Lower lobe of right lung (tissue), 2 donors: ENCODE measurements around the gene PCED1A. TPM values are rescaled to one million over a fixed set of nuclear protein-coding genes. Genes with fewer than 3 reads are reported as not detected.
"Not testable (repeated sequence)": the region's sequence is repeated elsewhere in the genome, so short reads cannot be mapped to it uniquely, and the experiment has no call there.

Experiments
- ATAC-seq, 2 donors: fragments of 200-7000 bp; cut with Tn5 transposase; one replicate each; pipeline ENCODE4 v1.9.1; 2020 to 2022; ENCODE audit warnings: mild to moderate bottlenecking in 2 of 2, moderate library complexity in 2 of 2
- DNase-seq: peaks from one replicate; pipeline ENCODE4 v3.0.0-alpha.2; 2020
- H3K27ac ChIP-seq: fragments of 200-600 bp; one replicate; pipeline ENCODE4 v1.8.0; 2022
- H3K27me3 ChIP-seq: fragments of 200-600 bp; one replicate; pipeline ENCODE4 v1.8.0; 2022; ENCODE audit warnings: low read depth
- H3K36me3 ChIP-seq: fragments of 200-600 bp; one replicate; pipeline ENCODE4 v1.8.0; 2022; ENCODE audit warnings: mild to moderate bottlenecking
- H3K4me1 ChIP-seq: fragments of 200-600 bp; one replicate; pipeline ENCODE4 v1.8.0; 2022
- H3K4me3 ChIP-seq: fragments of 200-600 bp; one replicate; pipeline ENCODE4 v1.8.0; 2022; ENCODE audit warnings: mild to moderate bottlenecking
- H3K9me3 ChIP-seq: fragments of 200-600 bp; one replicate; pipeline ENCODE4 v1.8.0; 2022
- intact Hi-C: fragments of 100-400 bp; cut with DNase I; formaldehyde crosslinking; loops from one replicate; pipeline ENCODE4 v1.11.0; 2022
- total RNA-seq: library from RNA; stranded (reverse); fragmentation: NEBNext Ultra II Directional; extraction: Animal tissue kit (Norgen Biotek cat#: 25700); gene quantifications from one replicate; pipeline ENCODE4 v1.2.1, GENCODE V29; 2021
- TF ChIP-seq, protein P1 (sequence below): fragments of 200-600 bp; IDR thresholded peaks from one replicate; pipeline ENCODE4 v1.8.0; 2022; ENCODE audit warnings: antibody characterized with exemption, mild to moderate bottlenecking
- donor health status: DM: no; HTN: yes; CAD: no; lungs with severe emphysema.

Gene PCED1A
- total RNA-seq, 1 donor from 2014 or later: 43.5 TPM

DNA sequence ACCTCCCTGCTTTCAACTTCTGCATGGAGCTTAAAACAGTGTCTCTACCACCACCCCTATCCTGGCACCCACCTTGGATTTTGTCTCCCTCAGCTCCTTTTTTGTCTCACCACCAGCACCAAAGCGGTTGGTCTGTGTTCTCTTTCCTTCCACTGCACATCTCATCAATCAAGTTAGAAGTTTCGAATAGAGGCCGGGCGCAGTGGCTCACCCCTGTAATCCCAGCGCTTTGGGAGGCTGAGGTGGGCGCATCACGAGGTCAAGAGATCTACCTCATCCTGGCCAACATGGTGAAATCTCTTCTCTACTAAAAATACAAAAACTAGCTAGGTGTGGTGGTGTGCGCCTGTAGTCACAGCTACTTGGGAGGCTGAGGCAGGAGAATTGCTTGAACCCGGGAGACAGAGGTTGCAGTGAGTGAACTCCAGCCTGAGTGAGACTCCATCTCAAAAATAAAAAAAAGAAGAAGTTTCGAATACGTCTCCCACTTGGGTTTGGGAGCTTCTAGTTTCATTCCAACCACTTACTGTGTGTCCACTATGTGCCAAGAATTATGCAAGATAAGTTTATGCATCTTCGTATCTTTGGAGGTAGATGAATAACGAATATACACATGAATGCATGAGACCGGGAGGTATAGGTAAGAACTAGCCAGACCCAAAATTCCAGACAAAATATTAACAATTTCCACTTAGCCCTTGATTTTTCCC is 5.9 kb downstream of the PCED1A start:
- no peaks in the 10 kb centered on the region for H3K9me3 ChIP-seq
- H3K27ac ChIP-seq: no peak overlapping the region
- no peaks in the 10 kb centered on the region for H3K27me3 ChIP-seq
- TF ChIP-seq, protein P1, sequence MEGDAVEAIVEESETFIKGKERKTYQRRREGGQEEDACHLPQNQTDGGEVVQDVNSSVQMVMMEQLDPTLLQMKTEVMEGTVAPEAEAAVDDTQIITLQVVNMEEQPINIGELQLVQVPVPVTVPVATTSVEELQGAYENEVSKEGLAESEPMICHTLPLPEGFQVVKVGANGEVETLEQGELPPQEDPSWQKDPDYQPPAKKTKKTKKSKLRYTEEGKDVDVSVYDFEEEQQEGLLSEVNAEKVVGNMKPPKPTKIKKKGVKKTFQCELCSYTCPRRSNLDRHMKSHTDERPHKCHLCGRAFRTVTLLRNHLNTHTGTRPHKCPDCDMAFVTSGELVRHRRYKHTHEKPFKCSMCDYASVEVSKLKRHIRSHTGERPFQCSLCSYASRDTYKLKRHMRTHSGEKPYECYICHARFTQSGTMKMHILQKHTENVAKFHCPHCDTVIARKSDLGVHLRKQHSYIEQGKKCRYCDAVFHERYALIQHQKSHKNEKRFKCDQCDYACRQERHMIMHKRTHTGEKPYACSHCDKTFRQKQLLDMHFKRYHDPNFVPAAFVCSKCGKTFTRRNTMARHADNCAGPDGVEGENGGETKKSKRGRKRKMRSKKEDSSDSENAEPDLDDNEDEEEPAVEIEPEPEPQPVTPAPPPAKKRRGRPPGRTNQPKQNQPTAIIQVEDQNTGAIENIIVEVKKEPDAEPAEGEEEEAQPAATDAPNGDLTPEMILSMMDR: no peak
- ATAC-seq (no peak), DNase-seq (no peak)
- intact Hi-C loops: no loop called here
- peaks cover under 1% of the 10 kb centered on the region for H3K4me1 ChIP-seq
- peaks cover 16% of the 10 kb centered on the region for H3K36me3 ChIP-seq
- H3K4me3 ChIP-seq: no peak overlapping the region

DNA sequence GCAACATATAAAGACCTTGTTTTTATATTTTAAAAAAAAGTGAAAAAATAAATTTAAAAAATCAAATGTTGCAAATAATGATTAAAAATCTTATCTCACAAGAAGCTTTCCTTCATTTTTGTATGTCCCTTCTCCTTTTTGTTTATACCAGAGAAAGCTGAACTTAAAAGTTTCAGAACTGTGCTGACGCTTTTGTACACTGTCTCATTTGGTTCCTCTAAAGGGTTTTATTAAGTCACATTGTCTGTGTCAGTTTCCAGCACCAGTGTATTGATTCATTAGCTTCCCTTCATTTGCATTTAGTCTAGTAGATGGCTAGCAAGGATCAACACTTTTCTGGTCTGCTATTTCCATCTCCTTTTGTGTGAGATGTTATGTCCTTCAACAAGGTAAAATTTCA is 6.7 kb downstream of the PCED1A start:
- intact Hi-C loops: no loop called here
- DNase-seq (no peak), ATAC-seq (no peak)
- TF ChIP-seq, protein P1: no peak
- H3K27me3 ChIP-seq: no peaks in the 10 kb centered on the region
- H3K4me3 ChIP-seq: no peak overlapping the region
- no peaks in the 10 kb centered on the region for H3K4me1 ChIP-seq
- no peak overlapping the region for H3K27ac ChIP-seq
- peaks cover 16% of the 10 kb centered on the region for H3K36me3 ChIP-seq
- no peaks in the 10 kb centered on the region for H3K9me3 ChIP-seq

DNA sequence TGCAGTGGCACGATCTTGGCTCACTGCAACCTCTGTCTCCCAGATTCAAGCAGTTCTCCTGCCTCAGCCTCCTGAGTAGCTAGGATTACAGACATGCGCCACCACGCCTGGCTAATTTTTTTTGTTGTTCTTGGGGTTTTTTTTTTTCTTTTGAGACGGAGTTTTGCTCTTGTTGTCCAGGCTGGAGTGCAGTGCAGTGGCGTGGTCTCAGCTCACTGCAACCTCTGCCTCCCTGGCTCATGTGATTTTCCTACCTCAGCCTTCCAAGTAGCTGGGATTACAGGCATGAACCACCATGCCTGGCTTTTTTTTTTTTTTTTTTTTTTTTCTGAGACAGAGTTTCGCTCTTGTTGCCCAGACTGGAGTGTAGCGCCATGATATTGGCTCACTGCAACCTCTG is 9.2 kb downstream of the PCED1A start:
- DNase-seq, ATAC-seq, intact Hi-C loops: not testable (repeated sequence)

DNA sequence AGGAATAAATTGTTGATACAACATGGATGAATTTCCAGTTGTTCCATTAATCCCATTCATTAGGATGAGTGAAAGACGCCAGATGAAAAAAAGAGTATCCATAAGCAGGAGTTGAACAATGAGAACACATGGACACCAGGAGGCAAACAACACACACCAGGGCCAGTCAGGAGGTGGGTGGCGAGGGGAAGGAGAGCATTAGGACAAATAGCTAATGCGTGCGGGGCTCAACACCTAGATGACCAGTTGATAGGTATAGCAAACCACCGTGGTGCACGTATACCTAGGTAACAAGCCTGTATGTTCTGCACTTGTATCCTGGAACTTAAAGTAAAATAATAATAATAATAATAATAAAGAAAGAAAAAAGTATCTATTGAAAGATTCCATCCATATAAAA is 11.1 kb downstream of the PCED1A start:
- Histone ChIP-seq H3K4me3 (no peak overlapping the region), H3K27me3 (peaks cover 16% of the 10 kb centered on the region), H3K4me1 (no peaks in the 10 kb centered on the region), H3K36me3 (no peaks in the 10 kb centered on the region), H3K9me3 (no peaks in the 10 kb centered on the region), H3K27ac (no peak overlapping the region)
- DNase-seq: no peak
- intact Hi-C loops: no loop called here
- TF ChIP-seq, protein P1: no peak
- ATAC-seq: no peak

More for the DNA sequence above, 9.2 kb downstream of the PCED1A start:
- H3K27me3 ChIP-seq, H3K9me3 ChIP-seq, H3K27ac ChIP-seq, H3K4me3 ChIP-seq, H3K36me3 ChIP-seq, H3K4me1 ChIP-seq: not testable (repeated sequence)

DNA sequence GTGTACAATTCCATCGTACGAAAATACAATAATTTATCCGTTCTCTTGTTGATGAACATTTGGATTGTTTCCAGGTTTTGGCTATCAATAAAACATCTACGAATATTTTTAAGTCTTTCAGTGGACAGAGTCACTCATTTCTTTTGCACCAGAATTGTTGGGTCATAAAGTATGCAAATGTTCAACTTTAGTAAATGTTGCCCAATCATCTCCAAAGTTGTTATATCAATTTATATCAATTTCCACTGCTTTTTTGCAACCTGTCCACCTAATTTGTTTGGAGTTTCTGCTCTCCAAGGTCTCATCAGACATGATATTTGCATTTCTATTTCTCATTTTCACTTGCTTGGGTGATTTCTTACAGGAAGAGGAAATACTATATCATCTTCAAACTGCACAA is 13.8 kb downstream of the PCED1A start:
- intact Hi-C loops: no loop called here
- TF ChIP-seq, protein P1: no peak
- peaks cover 22% of the 10 kb centered on the region for H3K27me3 ChIP-seq

DNA sequence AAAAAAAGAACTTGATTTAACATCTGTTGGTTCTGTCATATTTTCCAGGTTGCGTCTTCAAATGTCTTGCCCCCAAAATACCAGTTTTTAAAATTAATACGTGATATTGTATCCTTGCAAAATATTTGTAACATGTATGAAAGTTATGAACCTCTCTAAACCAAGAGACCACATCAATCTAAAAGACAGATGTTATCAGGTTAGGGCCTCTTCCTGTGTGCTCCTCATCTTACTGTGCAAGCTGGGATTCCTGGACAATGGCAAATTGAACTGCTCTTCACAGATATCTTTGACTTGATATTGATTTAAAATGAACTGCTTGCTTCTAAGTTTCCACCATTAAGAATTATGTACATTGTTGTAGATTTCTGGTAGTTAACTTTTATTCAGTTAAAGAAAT is 14.7 kb downstream of the PCED1A start:
- Histone ChIP-seq H3K27ac (no peak overlapping the region), H3K36me3 (no peaks in the 10 kb centered on the region), H3K4me1 (no peaks in the 10 kb centered on the region), H3K27me3 (peaks cover 31% of the 10 kb centered on the region), H3K4me3 (no peak overlapping the region), H3K9me3 (no peaks in the 10 kb centered on the region)
- no peak for ATAC-seq
- TF ChIP-seq, protein P1: no peak
- intact Hi-C loops: no loop called here
- DNase-seq: no peak

More for the DNA sequence above, 13.8 kb downstream of the PCED1A start:
- no peaks in the 10 kb centered on the region for H3K4me1 ChIP-seq
- no peaks in the 10 kb centered on the region for H3K9me3 ChIP-seq
- no peaks in the 10 kb centered on the region for H3K36me3 ChIP-seq
- DNase-seq: no peak
- H3K27ac ChIP-seq: no peak overlapping the region
- H3K4me3 ChIP-seq: no peak overlapping the region
- no peak for ATAC-seq
